Measurements from ENCODE around the gene SCNN1G. TPM values are rescaled to one million over a fixed set of nuclear protein-coding genes. Genes with fewer than 3 reads are reported as not detected.

SCNN1G gene
- total and polyA plus RNA-seq, 9 of the 15 experiments (the other 6 are each of a cell fraction or from before 2014, with no cell fraction given): not detected

DNA sequence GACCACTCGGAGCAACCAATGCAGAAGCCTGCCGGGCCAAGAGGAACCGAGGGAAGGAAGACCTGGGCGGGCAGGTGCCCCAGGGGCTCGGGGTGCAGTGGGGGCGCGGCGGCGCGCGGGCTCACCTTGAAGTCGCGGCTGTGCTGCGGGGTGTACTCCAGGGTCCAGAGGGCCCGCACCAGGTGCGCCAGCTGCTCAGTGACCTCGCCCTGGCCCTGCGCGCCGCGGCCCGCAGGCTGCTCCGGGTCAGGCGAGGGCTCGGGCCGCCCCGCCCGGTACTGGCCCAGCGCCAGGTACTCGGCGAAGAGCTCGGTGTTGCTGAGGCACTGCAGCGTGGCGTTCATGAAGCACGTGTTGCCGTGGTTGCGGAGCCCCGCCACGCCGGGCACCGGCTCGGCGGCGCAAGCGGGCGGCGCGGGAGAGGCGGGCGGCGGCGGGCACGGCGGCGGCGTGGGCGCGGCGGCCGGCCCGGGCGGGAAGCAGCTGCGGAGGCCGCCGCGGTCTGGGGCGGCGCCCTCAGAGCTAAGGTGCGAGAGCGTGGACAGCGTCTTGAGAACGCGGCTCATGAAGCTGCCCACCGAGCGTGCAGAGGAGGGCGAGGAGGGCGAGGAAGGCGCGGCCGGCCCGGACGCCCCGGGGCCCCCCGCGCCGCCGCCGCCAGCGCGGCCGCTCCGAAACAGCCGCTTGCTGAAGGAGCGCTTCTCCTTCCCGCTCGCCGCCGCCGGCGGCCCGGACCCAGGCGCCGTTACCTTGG lies 33.9 kb upstream of the SCNN1G start (continued):
- TF ChIP-seq BCLAF1 (IDR thresholded peaks at IDR 0.05; ENCODE audit: borderline replicate concordance in 1 of 2, control insufficient read depth in 1 of 2, low read depth in 2 of 2, low read length in 1 of 2) (no peak), HMG20B (CRISPR knock-in tag; IDR thresholded peaks at IDR 0.05) (no peak), MYC (IDR thresholded peaks at IDR 0.05; ENCODE audit: low read depth, low read length) (peak; percentile 76; the same call in 1 of the 2 replicates), MYC (CRISPR knock-in tag; IDR thresholded peaks at IDR 0.05; ENCODE audit: borderline replicate concordance, low read depth) (no peak), STAT5B (CRISPR knock-in tag; IDR thresholded peaks at IDR 0.05) (no peak), MGA (IDR thresholded peaks at IDR 0.05) (peak; percentile 34; the same call in 1 of the 2 replicates), ZKSCAN8 (CRISPR knock-in tag; IDR thresholded peaks at IDR 0.05) (no peak), ESRRB (CRISPR knock-in tag; IDR thresholded peaks at IDR 0.05; ENCODE audit: borderline replicate concordance) (no peak), MCM5 (IDR thresholded peaks at IDR 0.05; ENCODE audit: low read depth) (no peak), CREM (IDR thresholded peaks at IDR 0.05; ENCODE audit: low read depth) (no peak)
- TF ChIP-seq, protein P1, sequence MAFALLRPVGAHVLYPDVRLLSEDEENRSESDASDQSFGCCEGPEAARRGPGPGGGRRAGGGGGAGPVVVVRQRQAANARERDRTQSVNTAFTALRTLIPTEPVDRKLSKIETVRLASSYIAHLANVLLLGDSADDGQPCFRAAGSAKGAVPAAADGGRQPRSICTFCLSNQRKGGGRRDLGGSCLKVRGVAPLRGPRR (CRISPR knock-in tag; IDR thresholded peaks at IDR 0.05): no peak
